ENCODE measurements around the gene SOHLH1.

SOHLH1 gene

DNA sequence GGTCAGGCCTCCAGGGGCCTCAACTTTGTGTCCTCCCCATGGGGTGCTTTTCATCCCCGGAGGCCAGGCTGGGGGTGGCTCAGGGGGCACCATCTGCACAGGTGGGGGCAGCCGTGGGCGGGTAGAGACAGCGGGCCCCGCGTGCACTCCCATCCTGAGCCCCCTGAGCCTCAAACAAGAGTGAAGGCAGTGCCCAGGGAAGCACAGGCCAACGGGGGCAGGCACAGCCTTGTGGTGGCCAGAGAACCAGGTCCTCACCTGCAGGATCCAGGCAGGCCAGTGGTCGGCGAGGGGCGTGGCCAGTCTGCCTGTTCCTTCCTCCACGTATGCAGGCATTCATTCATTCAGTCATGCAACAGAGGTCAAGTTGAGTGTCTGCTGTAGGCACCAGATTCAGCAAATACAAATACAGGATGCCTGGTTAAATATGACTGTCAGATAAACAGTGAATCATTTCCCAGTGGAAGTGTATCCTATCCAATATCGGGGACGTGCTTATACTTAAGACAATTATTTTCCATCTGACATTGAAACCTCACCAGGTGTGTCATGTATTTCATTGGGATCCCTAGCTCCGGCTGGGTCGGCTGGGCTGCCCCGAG is 25.0 kb upstream of the SOHLH1 start:
- Histone ChIP-seq H3F3A (ENCODE audit: insufficient read depth, low read length) (no peaks in the 10 kb centered on the region), H3K4me1 (ENCODE audit: low read length) (no peaks in the 10 kb centered on the region), H3K9me3 (replicated peaks; ENCODE audit: insufficient read depth, low read length) (no peaks in the 10 kb centered on the region), H4K20me1 (ENCODE audit: insufficient read depth, low read length) (no peaks in the 10 kb centered on the region), H3K79me2 (ENCODE audit: low read length) (no peaks in the 10 kb centered on the region), H3K9me2 (replicated peaks; ENCODE audit: insufficient read depth, low read length) (no peaks in the 10 kb centered on the region), H3K27ac (ENCODE audit: low read length) (no peak overlapping the region), H3K4me2 (ENCODE audit: low read depth, low read length) (no peak overlapping the region), H3K9ac (ENCODE audit: low read length) (no peak overlapping the region), H3K36me3 (replicated peaks; ENCODE audit: insufficient read depth, low read length) (no peaks in the 10 kb centered on the region), H3K27me3 (replicated peaks; ENCODE audit: insufficient read depth, low read length) (peaks cover 93% of the 10 kb centered on the region), H3K4me3 (ENCODE audit: low read length) (no peak overlapping the region), H2AFZ (ENCODE audit: low read length) (no peak overlapping the region)
- no peak for DNase-seq
- TF ChIP-seq, protein P1, sequence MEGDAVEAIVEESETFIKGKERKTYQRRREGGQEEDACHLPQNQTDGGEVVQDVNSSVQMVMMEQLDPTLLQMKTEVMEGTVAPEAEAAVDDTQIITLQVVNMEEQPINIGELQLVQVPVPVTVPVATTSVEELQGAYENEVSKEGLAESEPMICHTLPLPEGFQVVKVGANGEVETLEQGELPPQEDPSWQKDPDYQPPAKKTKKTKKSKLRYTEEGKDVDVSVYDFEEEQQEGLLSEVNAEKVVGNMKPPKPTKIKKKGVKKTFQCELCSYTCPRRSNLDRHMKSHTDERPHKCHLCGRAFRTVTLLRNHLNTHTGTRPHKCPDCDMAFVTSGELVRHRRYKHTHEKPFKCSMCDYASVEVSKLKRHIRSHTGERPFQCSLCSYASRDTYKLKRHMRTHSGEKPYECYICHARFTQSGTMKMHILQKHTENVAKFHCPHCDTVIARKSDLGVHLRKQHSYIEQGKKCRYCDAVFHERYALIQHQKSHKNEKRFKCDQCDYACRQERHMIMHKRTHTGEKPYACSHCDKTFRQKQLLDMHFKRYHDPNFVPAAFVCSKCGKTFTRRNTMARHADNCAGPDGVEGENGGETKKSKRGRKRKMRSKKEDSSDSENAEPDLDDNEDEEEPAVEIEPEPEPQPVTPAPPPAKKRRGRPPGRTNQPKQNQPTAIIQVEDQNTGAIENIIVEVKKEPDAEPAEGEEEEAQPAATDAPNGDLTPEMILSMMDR (IDR thresholded peaks at IDR 0.05; ENCODE audit: low read length) = no peak
- TF ChIP-seq EZH2 (optimal IDR thresholded peaks at IDR 0.05; ENCODE audit: low read depth, low read length) = no peak
- TF ChIP-seq EZH2phosphoT487 (IDR thresholded peaks at IDR 0.05; ENCODE audit: low read length) = no peak

- Histone ChIP-seq H3K4me3 (ENCODE audit: low read length) (no peak overlapping the region), H3K4me1 (ENCODE audit: low read length) (no peaks in the 10 kb centered on the region), H3K9ac (ENCODE audit: low read length) (no peak overlapping the region), H3F3A (ENCODE audit: insufficient read depth, low read length) (no peaks in the 10 kb centered on the region), H3K9me3 (replicated peaks; ENCODE audit: insufficient read depth, low read length) (no peaks in the 10 kb centered on the region), H3K79me2 (ENCODE audit: low read length) (no peaks in the 10 kb centered on the region), H4K20me1 (ENCODE audit: insufficient read depth, low read length) (no peaks in the 10 kb centered on the region), H2AFZ (ENCODE audit: low read length) (no peak overlapping the region), H3K9me2 (replicated peaks; ENCODE audit: insufficient read depth, low read length) (no peaks in the 10 kb centered on the region), H3K36me3 (replicated peaks; ENCODE audit: insufficient read depth, low read length) (no peaks in the 10 kb centered on the region), H3K4me2 (ENCODE audit: low read depth, low read length) (no peak overlapping the region), H3K27me3 (replicated peaks; ENCODE audit: insufficient read depth, low read length) (peaks cover 93% of the 10 kb centered on the region), H3K27ac (ENCODE audit: low read length) (no peak overlapping the region)
- no peak for DNase-seq
- TF ChIP-seq EZH2 (optimal IDR thresholded peaks at IDR 0.05; ENCODE audit: low read depth, low read length) (no peak), EZH2phosphoT487 (IDR thresholded peaks at IDR 0.05; ENCODE audit: low read length) (no peak)
- TF ChIP-seq, protein P1 (IDR thresholded peaks at IDR 0.05; ENCODE audit: low read length) = no peak
These were observed 23.1 kb upstream of the SOHLH1 start for GRCh38 chr9:135722365-135722764.

- H3K4me3 ChIP-seq (ENCODE audit: low read length) = no peak overlapping the region
- H3K79me2 ChIP-seq (ENCODE audit: low read length) = no peaks in the 10 kb centered on the region
- no peaks in the 10 kb centered on the region for H4K20me1 ChIP-seq (ENCODE audit: insufficient read depth, low read length)
- peaks cover 93% of the 10 kb centered on the region for H3K27me3 ChIP-seq (replicated peaks; ENCODE audit: insufficient read depth, low read length)
- no peak overlapping the region for H3K4me2 ChIP-seq (ENCODE audit: low read depth, low read length)
- no peaks in the 10 kb centered on the region for H3K9me3 ChIP-seq (replicated peaks; ENCODE audit: insufficient read depth, low read length)
- no peaks in the 10 kb centered on the region for H3K36me3 ChIP-seq (replicated peaks; ENCODE audit: insufficient read depth, low read length)
- no peak for DNase-seq
- H2AFZ ChIP-seq (ENCODE audit: low read length) = no peak overlapping the region
- H3K4me1 ChIP-seq (ENCODE audit: low read length) = no peaks in the 10 kb centered on the region
- no peaks in the 10 kb centered on the region for H3K9me2 ChIP-seq (replicated peaks; ENCODE audit: insufficient read depth, low read length)
- H3K9ac ChIP-seq (ENCODE audit: low read length) = no peak overlapping the region
- H3F3A ChIP-seq (ENCODE audit: insufficient read depth, low read length) = no peaks in the 10 kb centered on the region
- TF ChIP-seq EZH2phosphoT487 (IDR thresholded peaks at IDR 0.05; ENCODE audit: low read length) (no peak), EZH2 (optimal IDR thresholded peaks at IDR 0.05; ENCODE audit: low read depth, low read length) (no peak)
- TF ChIP-seq, protein P1 (IDR thresholded peaks at IDR 0.05; ENCODE audit: low read length) = no peak
- H3K27ac ChIP-seq (ENCODE audit: low read length) = no peak overlapping the region
These were observed 20.2 kb upstream of the SOHLH1 start for GRCh38 chr9:135719472-135719871.
